ENCODE data around the gene CTNNA1. TPM values are rescaled to one million over a fixed set of nuclear protein-coding genes. Genes with fewer than 3 reads are reported as not detected.

The CTNNA1 gene
- total and polyA plus RNA-seq, 2 of the 8 experiments (the other 6 are each of a cell fraction or from before 2014, with no cell fraction given), result 115 to 349 TPM

DNA sequence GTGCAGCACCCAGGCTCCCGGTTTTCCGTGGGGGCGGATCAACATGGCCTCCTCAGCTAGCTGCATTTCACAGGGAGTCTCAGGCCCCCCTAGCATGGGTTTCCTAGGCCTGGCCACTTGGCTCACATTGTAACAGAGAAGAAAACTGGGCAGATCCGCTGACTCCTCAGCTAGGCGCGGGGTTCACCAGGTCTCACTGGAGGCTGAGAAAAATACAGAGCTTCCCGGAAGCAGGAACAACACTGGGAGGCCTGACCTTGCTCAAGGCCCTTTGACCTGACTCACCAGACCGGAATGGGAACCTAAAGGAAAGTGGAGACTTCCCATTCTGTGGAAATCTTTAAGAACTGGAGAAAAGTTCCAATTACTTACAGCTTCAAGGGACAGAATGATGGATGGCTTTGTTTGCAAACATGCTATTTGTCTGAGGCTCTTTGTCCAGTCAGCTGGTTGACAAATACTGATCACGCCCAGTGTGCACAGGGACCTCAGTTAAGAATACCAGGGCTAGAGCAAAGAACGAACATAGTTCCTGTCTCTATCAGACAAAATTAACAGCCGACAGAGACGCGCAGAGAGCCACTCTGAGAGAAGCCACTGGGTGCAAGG is 210.6 kb downstream of the CTNNA1 start (continued):
- TF ChIP-seq CBX5 (IDR thresholded peaks at IDR 0.05; ENCODE audit: low read depth, low read length) (no peak), SP1 (IDR thresholded peaks at IDR 0.05; ENCODE audit: low read depth, low read length) (no peak), BCL11A (IDR thresholded peaks at IDR 0.05; ENCODE audit: low read depth in 2 of 2, low read length in 2 of 2) (no peak), KDM4A (IDR thresholded peaks at IDR 0.05; ENCODE audit: low read depth, low read length, severe bottlenecking) (no peak)
